NCI-H1436 treated with DMSO at 0.1 percent for 48 hours (cell line): Measurements from ENCODE around the gene DOK6.
"Not testable (repeated sequence)": the region's sequence is repeated elsewhere in the genome, so short reads cannot be mapped to it uniquely, and the experiment has no call there.

Experiments used
- DNase-seq: peaks from one replicate; lab custom pipeline; 2025; lab: John Stamatoyannopoulos, UW

Gene DOK6

GRCh38 chr18:69626643-69627242 lies 226.1 kb downstream of the DOK6 start:
- DNase-seq, result no peak

GRCh38 chr18:69628774-69629359 lies 228.2 kb downstream of the DOK6 start:
- no peak for DNase-seq

- DNase-seq, result no peak
These were observed 230.6 kb downstream of the DOK6 start for GRCh38 chr18:69631281-69631680.

GRCh38 chr18:69635482-69635881 lies 234.8 kb downstream of the DOK6 start:
- DNase-seq, result no peak

GRCh38 chr18:69636529-69637301 lies 236.0 kb downstream of the DOK6 start:
- no peak for DNase-seq

GRCh38 chr18:69638056-69638455 lies 237.4 kb downstream of the DOK6 start:
- DNase-seq, result no peak

GRCh38 chr18:69647702-69648101 lies 247.0 kb downstream of the DOK6 start:
- no peak for DNase-seq

- DNase-seq, result no peak
These were observed 247.8 kb downstream of the DOK6 start for GRCh38 chr18:69648486-69648885.

- DNase-seq, result no peak
These were observed 249.0 kb downstream of the DOK6 start for GRCh38 chr18:69649684-69650083.

GRCh38 chr18:69651243-69651642 lies 250.6 kb downstream of the DOK6 start:
- DNase-seq, result no peak

- no peak for DNase-seq
These were observed 255.1 kb downstream of the DOK6 start for GRCh38 chr18:69655816-69656215.

- DNase-seq, result no peak
These were observed 257.4 kb downstream of the DOK6 start for GRCh38 chr18:69658103-69658502.

GRCh38 chr18:69658685-69659084 lies 258.0 kb downstream of the DOK6 start:
- DNase-seq, result no peak

- DNase-seq, result no peak
These were observed 258.5 kb downstream of the DOK6 start for GRCh38 chr18:69659142-69659651.

GRCh38 chr18:69662090-69662489 lies 261.4 kb downstream of the DOK6 start:
- DNase-seq, result not testable (repeated sequence)

GRCh38 chr18:69664399-69664798 lies 263.7 kb downstream of the DOK6 start:
- DNase-seq, result no peak

GRCh38 chr18:69674292-69674877 lies 273.7 kb downstream of the DOK6 start:
- no peak for DNase-seq

GRCh38 chr18:69674966-69675365 lies 274.3 kb downstream of the DOK6 start:
- DNase-seq, result peak; percentile 24

GRCh38 chr18:69677595-69677994 lies 276.9 kb downstream of the DOK6 start:
- DNase-seq, result no peak

- no peak for DNase-seq
These were observed 279.4 kb downstream of the DOK6 start for GRCh38 chr18:69680123-69680522.

- no peak for DNase-seq
These were observed 282.5 kb downstream of the DOK6 start for GRCh38 chr18:69683176-69683575.

- DNase-seq, result no peak
These were observed 284.1 kb downstream of the DOK6 start for GRCh38 chr18:69684789-69685188.

- no peak for DNase-seq
These were observed 286.2 kb downstream of the DOK6 start for GRCh38 chr18:69686861-69687260.
